Measurements from ENCODE around the gene SAMD4A. TPM values are rescaled to one million over a fixed set of nuclear protein-coding genes. Genes with fewer than 3 reads are reported as not detected.

SAMD4A gene
- polyA plus RNA-seq (2013, experiment 1 of 2; ENCODE audit: insufficient read length) = 27.1 TPM
- polyA plus RNA-seq (2013, experiment 2 of 2; ENCODE audit: insufficient read length) = 27.8 TPM

GRCh38 chr14:54566410-54567223, at the start of gene SAMD4A:
SAMD4A (plus strand) TSS chr14:54567128; CDS start chr14:54567917, 789 bp downstream.
- DNase-seq = peak; percentile 93

- no peak for DNase-seq
Measured at GRCh38 chr14:54524410-54524809, 42.5 kb upstream of the SAMD4A start.

GRCh38 chr14:54528973-54529372, 38.0 kb upstream of the SAMD4A start:
- DNase-seq = no peak

- peak; percentile 40 for DNase-seq
Measured at GRCh38 chr14:54529811-54530210, 37.1 kb upstream of the SAMD4A start.

- DNase-seq = no peak
Measured at GRCh38 chr14:54532111-54533012, 34.6 kb upstream of the SAMD4A start.

- DNase-seq = no peak
Measured at GRCh38 chr14:54533100-54533499, 33.8 kb upstream of the SAMD4A start.

- DNase-seq = peak; percentile 16
Measured at GRCh38 chr14:54535126-54535525, 31.8 kb upstream of the SAMD4A start.

GRCh38 chr14:54535646-54536045, 31.3 kb upstream of the SAMD4A start:
- no peak for DNase-seq

- DNase-seq = no peak
Measured at GRCh38 chr14:54537651-54538050, 29.3 kb upstream of the SAMD4A start.

GRCh38 chr14:54538055-54538454, 28.9 kb upstream of the SAMD4A start:
- DNase-seq = no peak

GRCh38 chr14:54547583-54547982, 19.3 kb upstream of the SAMD4A start:
- no peak for DNase-seq

GRCh38 chr14:54548491-54548890, 18.4 kb upstream of the SAMD4A start:
- no peak for DNase-seq

GRCh38 chr14:54549862-54550261, 17.1 kb upstream of the SAMD4A start:
- peak; percentile 23 for DNase-seq

- no peak for DNase-seq
Measured at GRCh38 chr14:54550514-54550913, 16.4 kb upstream of the SAMD4A start.

- no peak for DNase-seq
Measured at GRCh38 chr14:54554401-54554800, 12.5 kb upstream of the SAMD4A start.

GRCh38 chr14:54555651-54556050, 11.3 kb upstream of the SAMD4A start:
- peak; percentile 24 for DNase-seq

GRCh38 chr14:54556535-54556934, 10.4 kb upstream of the SAMD4A start:
- DNase-seq = peak; percentile 29

- peak; percentile 86 for DNase-seq
Measured at GRCh38 chr14:54562334-54562733, 4.6 kb upstream of the SAMD4A start.

GRCh38 chr14:54564071-54564867, 2.7 kb upstream of the SAMD4A start:
- DNase-seq = peak; percentile 39

- peak; percentile 67 for DNase-seq
Measured at GRCh38 chr14:54564868-54565784, 1.8 kb upstream of the SAMD4A start.

- DNase-seq = peak; percentile 96
Measured at GRCh38 chr14:54565785-54566409, 1.0 kb upstream of the SAMD4A start.

Measured in fibroblast of skin of scalp (primary cell).